ENCODE data around the gene CYP26B1.

CYP26B1 gene

GRCh38 chr2:72153924-72154323, 6.3 kb upstream of the CYP26B1 start:
- DNase-seq, result no peak

- DNase-seq, result peak; percentile 50
Observed at GRCh38 chr2:72153026-72153791, 5.5 kb upstream of the CYP26B1 start.

GRCh38 chr2:72150861-72151356, 3.2 kb upstream of the CYP26B1 start:
- DNase-seq, result peak; percentile 53

GRCh38 chr2:72150157-72150860, 2.6 kb upstream of the CYP26B1 start:
- DNase-seq, result peak; percentile 80

GRCh38 chr2:72149556-72150156, 2.0 kb upstream of the CYP26B1 start:
- DNase-seq, result peak; percentile 62

GRCh38 chr2:72148837-72149555, 1.3 kb upstream of the CYP26B1 start:
- DNase-seq, result peak; percentile 64

GRCh38 chr2:72148003-72148836, 558 bp upstream of the CYP26B1 start:
- DNase-seq, result peak; percentile 58

- peak; percentile 53 for DNase-seq
Observed at GRCh38 chr2:72146347-72147302, 1.0 kb downstream of the CYP26B1 start.

GRCh38 chr2:72145658-72146329, 1.9 kb downstream of the CYP26B1 start:
- no peak for DNase-seq

- DNase-seq, result no peak
Observed at GRCh38 chr2:72145289-72145657, 2.4 kb downstream of the CYP26B1 start.

GRCh38 chr2:72144632-72145288, 2.9 kb downstream of the CYP26B1 start:
- peak; percentile 59 for DNase-seq

- no peak for DNase-seq
Observed at GRCh38 chr2:72144274-72144631, 3.4 kb downstream of the CYP26B1 start.

- peak; percentile 54 for DNase-seq
Observed at GRCh38 chr2:72143441-72144273, 4.0 kb downstream of the CYP26B1 start.

GRCh38 chr2:72142570-72143440, 4.9 kb downstream of the CYP26B1 start:
- peak; percentile 60 for DNase-seq

- DNase-seq, result peak; percentile 54
Observed at GRCh38 chr2:72141881-72142451, 5.7 kb downstream of the CYP26B1 start.

GRCh38 chr2:72141032-72141645, 6.5 kb downstream of the CYP26B1 start:
- DNase-seq, result no peak

- DNase-seq, result no peak
Observed at GRCh38 chr2:72140621-72140960, 7.1 kb downstream of the CYP26B1 start.

Measured in activated effector memory CD4-positive, alpha-beta T cell treated with anti-CD3 and anti-CD28 coated beads, Interleukin-2, amount 50 U/mL, for 16 hours (primary cell).